Caki2 (cell line): ENCODE measurements around the gene RSPH10B. TPM values are rescaled to one million over a fixed set of nuclear protein-coding genes. Genes with fewer than 3 reads are reported as not detected.
"Not testable (repeated sequence)": the region's sequence is repeated elsewhere in the genome, so short reads cannot be mapped to it uniquely, and the experiment has no call there.

Source experiments
- DNase-seq: peaks from one replicate; pipeline ENCODE4 v3.0.0-alpha.2; 2015; ENCODE audit warnings: low read depth
- in situ Hi-C: cut with HindIII; loops from 2 replicates; pipeline ENCODE4 v1.10.0; 2016; ENCODE audit warnings: low sequenced_read_pairs, low pct_unique_long_range_greater_than_20kb, mixed read lengths
- total RNA-seq: library from RNA; depleted of rRNA; stranded (reverse); fragments of >200 nt; shearing (Covaris generic); gene quantifications from 2 replicates; pipeline ENCODE4 v1.2.3, GENCODE V29; 2014; ENCODE audit warnings: low replicate concordance

Gene RSPH10B
- total RNA-seq, 1 experiment from 2014 or later = not detected

DNA sequence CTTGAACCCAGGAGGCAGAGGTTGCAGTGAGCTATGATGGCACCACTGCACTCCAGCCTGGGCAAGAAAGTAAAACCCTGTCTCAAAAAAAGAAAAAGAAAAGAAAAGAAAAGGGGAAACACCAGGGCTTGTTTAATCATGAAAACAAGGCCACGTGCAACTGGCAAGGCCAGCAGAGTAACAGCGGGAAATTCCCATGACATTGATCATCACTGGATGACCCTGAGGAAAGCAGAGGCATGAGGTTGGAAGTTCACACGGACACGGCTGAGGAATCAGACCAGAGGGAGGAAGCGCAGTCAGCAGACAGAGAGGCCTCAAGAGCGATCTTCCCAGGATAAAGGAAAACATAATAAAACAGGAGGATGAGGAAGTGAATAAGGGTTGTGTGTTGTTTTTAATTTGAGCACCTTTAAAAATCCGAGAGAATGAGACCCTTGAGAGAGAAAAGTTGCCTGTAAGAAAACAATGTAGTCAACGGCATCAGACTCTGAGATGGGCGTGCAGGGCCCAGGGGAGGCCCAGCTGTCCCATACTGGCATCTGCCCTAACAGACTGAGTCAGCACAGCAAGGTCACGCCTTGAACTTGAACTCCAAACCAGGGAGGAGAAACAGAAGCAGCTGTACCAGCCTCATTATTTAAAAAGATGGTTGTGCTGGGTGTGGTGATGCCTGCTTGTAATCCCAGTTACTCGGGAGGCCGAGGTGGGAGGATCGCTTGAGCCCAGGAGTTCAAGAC is 38.4 kb downstream of the RSPH10B start:
- peak; percentile 68 for DNase-seq
- in situ Hi-C loops = not testable (repeated sequence)

DNA sequence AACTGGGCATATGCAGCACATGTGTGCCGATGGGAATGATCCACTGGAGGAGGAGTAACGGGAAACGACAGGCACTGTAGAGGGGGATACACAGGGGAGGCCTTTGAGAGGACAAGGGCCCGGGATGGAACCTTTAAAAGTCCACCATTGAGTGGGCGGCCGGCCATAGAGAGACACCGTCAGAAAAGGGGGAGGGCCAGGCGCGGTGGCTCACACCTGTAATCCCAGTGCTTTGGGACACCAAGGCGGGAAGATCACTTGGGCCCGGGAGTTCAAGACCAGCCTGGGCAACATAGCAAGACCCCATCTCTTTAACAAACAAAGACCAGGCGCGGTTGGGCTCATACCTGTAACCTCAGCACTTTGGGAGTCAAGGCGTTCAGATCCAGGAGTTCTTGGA is 39.2 kb downstream of the RSPH10B start:
- DNase-seq, in situ Hi-C loops: not testable (repeated sequence)

DNA sequence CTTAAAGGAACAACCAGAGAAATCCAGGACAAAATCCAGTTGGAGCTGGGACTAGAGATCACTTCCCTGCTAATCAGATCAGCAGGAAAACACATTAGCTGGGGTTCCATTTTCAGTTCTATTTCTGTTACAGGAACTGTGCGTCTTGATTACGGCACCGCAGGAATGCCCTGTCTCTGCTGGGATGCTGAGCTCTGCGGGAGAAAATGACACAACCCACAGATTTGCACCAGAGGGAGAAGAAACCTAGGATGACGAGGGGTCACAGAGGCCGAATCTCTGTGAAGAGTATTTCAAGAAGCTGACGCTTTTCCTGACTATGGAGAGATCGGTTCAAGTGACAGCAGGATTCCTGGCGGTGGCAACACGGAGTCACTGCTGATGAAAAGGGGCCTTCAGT is 40.2 kb downstream of the RSPH10B start:
- DNase-seq, in situ Hi-C loops: not testable (repeated sequence)

DNA sequence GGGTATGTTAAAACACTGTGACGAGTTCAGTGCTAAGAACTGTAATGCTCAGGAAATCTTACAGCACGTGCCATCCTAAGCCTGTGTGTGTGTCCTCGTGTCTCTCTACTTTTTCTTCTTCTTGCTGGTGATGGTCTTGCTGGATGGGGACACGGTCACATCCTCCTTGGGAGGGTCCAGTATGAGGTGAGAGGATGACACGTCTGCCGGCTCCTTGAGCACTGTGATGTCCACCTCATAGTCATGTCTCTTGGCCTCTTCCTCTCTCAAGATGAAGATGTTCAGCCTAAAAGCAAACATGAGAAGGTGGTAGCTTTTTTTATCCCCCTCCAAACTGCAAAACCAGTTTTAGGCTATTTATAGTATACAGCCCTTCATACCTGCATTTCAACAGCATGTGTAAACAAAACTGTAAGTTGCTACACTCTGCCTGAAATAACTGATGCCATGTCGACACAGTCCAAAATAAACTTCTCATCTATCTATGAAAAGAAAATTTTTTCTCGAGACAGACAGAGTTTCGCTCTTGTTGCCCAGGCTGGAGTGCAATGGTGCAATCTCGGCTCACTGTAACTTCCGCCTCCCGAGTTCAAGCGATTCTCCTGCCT is 44.1 kb downstream of the RSPH10B start:
- in situ Hi-C loops, DNase-seq: not testable (repeated sequence)

DNA sequence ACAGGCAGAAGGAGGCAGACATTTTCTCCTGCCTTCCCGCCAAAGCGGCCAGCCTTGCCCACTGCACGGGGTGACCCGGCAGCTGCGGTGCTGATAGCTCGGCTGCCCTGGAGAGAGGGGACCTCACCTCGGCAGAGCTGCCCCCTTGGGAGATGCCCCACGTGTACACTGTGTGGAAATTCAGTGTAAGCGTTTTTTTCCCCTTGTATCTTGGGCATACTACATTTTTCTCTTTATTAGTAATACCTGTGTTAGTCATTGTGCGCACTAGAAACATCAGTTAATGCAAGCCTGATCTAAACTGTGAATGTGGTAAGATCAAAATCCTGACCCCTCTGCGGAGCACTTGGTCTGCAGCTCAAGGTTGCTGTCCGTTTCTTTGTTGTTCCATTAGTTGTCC is 45.9 kb downstream of the RSPH10B start:
- in situ Hi-C loops, DNase-seq: not testable (repeated sequence)

DNA sequence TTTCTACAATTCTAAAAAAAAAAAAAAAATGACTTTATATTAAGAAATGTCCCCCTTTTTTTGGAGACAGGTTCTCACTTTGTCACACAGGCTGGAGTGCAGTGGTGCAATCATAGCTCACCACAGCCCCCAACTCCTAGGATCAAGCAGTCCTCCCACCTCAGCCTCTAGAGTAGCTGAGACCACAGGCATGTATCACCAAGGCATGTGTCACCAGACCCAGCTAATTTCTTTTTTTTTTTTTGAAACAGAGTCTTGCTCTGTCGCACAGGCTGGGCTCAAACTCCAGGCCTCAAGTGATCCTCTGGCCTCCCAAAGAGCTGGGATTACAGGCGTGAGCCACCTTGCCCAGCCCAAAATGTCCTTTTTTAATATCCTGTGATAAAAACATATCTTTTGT is 46.3 kb downstream of the RSPH10B start:
- DNase-seq, in situ Hi-C loops: not testable (repeated sequence)

DNA sequence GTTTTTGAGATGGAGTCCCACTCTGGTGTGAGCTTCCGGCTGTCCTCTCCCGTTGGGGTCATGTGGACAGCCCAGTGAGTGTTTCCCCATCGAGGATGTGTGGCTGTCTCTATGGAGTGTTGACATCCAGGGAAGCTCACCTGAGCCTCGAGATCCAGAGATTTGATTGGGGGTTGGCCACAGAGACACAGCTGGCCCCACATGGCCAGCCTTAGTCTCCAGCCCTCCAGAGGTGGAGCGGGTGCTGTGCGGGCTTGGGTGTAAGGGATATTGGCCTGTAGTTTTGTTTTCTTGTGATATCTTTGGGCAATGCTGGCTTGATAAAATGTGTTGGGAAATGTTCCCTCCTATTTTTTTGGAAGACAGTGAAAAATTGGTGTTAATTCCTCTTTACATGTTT is 54.0 kb downstream of the RSPH10B start:
- in situ Hi-C loops, DNase-seq: not testable (repeated sequence)

DNA sequence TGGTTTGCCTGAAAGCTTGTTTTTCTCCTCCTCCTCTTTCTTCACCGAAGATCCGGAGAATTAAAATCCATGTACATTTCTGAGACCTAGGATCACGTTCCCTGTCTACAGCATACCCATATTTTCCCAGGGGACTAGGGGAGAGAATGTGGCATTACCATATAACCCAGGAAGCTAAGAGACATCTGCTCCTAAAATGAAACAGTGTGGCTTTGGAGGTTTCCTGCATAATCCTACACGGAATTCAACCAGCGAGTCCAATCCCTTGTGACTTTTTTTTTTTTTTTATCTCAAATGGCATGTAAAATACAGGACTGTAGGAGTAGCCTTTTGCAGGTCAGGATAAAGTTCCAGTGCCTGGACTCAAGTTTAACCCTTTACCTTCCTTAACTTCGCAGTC is 61.7 kb downstream of the RSPH10B start:
- in situ Hi-C loops, DNase-seq: not testable (repeated sequence)

DNA sequence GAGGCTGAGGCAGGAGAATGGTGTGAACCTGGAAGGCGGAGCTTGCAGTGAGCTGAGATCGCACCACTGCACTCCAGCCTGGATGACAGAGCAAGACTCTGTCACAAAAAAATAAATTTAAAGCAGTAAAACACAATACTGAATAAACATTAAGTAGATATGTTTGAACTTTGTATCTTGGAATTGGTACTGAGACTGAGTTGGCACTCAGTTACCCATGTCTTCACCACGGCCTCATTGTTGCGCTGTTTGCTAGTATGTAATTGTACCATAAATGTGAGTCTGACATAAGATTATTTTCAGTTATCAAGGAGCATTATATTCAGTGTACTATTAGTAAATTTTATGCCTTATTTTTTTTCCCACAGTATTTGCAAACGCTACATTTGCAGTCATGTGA is 65.8 kb downstream of the RSPH10B start:
- in situ Hi-C loops, DNase-seq: not testable (repeated sequence)

DNA sequence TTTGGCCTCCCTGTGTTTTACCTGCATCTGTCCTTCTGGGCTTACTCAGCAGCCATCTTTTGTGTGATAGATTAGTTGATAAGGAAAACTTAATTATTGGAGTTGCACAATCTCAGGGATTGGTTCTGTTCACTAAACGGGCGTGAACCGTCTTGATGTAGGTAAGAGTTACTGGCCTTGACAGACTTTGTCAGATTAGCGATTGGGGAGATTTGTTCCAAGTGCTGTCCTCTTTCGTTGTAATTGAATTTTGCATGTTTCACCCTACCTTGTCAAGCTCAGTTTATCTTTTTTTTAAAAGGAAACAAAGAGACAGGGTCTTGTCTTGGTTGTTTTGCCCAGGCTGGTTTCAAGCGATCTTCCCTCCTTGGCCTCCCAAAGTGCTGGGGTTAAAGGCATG is 67.5 kb downstream of the RSPH10B start:
- in situ Hi-C loops, DNase-seq: not testable (repeated sequence)

DNA sequence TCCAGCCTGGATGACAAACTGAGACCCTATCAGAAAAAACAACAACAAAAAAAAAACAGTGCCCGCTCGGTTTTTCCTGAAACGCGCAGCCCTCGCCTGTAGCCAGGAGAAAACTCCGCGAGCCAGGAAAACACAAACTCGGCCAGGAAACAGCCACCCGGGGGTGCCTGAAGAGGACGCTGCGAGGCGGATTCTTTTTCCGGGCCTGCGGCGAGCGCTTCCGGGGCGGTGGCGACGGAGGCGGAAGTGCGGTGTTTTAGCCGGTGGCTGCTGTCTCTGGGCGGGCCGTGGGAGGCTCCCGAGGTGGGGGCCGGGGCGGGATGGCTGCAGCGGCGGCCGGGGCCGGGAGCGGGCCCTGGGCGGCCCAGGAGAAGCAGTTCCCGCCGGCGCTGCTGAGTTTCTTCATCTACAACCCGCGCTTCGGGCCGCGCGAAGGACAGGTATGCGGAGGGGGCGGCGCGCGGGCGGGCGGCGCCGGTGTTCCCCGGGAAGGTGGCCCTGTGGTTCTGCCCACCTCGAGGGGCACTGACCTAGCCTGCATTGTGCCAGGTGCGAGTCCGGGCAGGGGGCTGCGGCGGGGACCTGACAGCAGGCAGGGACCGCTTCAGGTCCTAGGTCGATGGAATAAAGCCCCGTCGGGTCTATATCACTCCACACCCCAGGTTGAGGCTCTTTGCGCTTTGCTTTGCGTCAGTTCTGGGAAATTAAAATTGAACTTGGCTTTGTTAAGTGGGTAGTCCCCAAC is 71.8 kb downstream of the RSPH10B start, which contains the start of gene CCZ1:
CCZ1 (plus strand) TSS at position 254 of the 745 bp plus-strand sequence; CDS start at position 321, 67 bp downstream.
- DNase-seq = peak; percentile 71
- in situ Hi-C loops = not testable (repeated sequence)

DNA sequence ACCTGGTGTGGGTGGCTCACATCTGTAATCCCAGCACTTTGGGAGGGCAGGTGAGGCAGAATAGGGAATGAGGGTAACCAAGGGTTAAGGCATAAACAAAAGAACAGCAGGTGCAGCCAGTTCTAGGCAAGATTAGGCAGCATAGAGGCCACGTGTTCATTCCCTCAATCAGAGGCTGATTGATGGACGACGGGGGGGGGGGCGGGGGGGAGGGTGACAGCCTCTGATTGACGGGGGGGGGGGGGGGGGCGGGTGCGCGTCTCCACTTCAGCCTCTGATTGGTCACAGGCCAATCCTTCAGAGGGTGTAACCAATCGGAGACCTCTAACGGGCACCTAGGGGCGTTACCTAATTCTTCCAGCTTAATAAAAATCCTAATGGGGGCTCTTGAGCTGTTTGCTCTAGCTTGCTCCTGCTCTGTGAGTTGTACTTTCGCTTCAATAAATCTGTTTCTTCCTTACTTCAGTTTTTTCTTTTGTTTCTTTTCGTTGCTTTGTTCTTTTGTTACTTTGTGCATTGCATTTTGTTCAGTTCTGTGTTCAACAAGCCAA is 73.0 kb downstream of the RSPH10B start:
- peak; percentile 66 for DNase-seq
- in situ Hi-C loops = not testable (repeated sequence)

DNA sequence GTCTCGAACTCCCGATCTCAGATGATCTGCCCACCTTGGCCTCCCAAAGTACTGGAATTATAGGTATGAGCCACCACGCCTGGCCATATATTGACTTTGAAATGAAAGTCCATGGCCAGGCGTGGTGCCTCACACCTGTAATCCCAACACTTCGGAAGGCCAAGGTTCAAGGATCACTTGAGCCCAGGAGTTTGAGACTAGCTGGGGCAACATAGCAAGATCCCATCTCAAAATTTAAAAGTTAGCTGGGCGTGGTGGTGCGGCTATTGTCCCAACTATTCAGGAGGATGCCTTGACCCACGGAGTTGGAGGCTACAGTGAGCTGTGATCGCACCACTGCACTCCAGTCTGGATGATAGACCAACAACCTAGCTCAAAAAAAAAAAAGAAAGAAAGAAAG is 78.0 kb downstream of the RSPH10B start:
- no peak for DNase-seq
- in situ Hi-C loops = no loop called here

DNA sequence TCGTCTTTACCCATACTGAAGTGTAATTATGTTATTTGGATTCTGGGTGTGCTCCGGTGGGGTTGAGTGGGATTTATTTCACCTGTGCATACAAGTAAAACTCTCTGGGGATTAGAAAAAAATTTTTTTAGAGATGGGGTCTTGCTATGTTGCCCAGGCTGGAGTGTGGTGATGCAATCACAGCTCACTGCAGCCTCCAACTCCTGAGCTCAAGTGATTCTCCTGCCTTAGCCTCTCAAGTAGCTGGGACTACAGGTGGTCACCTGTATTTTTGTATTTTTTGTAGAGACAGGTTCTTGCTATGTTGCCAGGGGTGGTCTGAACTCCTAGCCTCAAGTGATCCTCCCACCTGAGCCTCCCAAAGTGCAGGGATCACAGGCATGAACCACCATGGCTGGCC is 80.2 kb downstream of the RSPH10B start:
- in situ Hi-C loops, DNase-seq: not testable (repeated sequence)

DNA sequence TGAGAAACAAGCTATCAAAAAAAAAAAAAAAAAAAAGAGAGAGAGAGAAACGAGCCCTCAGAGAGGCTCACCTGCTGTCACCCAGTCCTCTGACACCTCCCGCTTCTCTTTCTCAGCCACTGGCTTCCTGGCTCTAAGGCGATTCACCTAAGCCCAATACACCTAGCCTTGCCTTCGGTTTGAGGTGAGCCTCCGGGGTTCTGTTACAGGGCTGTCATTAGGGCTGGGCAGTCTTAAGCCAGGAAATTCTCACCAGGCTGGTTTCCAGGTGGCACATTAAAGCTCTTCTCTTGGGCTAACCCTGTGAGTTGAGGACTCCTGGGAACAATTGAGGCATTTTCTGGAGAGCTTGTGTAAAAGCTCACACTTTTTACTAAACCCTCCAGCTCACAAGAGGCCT is 82.5 kb downstream of the RSPH10B start:
- DNase-seq, in situ Hi-C loops: not testable (repeated sequence)

DNA sequence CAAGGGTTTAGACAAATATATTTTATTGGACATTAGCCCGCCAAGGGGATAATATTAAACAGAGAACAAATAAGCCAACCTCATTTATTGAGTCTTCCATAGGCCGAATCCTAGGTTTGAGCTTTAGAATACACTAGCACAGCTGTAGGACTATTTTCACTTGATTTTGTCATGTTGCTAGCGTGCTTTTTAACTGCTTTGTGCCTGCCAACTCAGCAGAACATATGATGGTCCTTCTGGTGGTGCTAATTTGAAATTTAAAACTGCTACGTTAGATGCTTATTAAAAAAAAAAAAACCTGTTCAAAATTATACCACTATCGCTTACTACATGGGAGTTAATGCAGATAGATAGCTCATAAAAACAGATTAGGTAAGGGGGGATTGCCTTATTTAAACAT is 86.1 kb downstream of the RSPH10B start:
- in situ Hi-C loops = not testable (repeated sequence)

DNA sequence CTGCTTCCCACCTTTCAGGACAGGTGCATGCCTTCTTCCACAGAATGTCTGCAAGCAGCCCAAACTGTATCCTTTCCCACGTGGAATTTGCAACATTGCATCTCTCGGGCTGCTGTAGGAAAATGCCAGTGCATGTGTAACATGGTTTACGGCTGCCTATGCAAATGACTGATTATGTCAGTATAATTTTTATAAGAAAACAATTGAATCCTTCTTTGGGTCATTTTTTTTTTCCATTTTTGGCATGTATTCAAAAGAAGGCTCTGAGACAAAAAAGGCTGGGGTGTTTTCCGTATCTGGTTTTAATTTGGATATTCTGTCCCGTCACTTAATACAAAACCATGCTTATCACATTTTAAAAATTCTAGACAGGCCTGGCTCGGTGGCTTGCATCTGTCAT is 90.4 kb downstream of the RSPH10B start:
- in situ Hi-C loops, DNase-seq: not testable (repeated sequence)

More for the DNA sequence above, 86.1 kb downstream of the RSPH10B start:
- DNase-seq = not testable (repeated sequence)

DNA sequence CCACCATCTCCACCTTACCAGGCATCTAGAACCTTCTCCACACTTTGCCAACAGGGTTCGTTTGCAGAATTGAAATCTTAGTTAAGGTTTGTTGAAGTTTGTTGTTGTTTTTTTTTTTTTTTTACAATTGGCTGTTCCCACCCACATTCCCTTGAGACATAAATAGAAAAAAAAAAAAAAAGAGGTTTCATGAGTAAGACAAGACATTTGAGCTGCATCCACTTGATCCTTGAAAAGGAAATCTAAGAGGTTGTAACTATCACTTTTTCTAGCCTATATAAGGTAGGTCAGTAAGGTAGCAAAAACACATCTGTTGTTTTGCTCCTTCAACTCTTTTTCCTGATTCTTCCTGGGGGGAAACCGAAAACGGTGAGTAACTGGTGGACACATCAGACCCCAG is 90.9 kb downstream of the RSPH10B start:
- in situ Hi-C loops, DNase-seq: not testable (repeated sequence)
